ENCODE results near the gene TTC29. TPM values are rescaled to one million over a fixed set of nuclear protein-coding genes. Genes with fewer than 3 reads are reported as not detected.

Gene TTC29
- not detected for total RNA-seq

- H3K4me3 Mint-ChIP-seq = peak within 1 kb of the TSS; percentile 74
- H3K9me3 Mint-ChIP-seq (ENCODE audit: low read depth) = no peaks in the 10 kb centered on the region
- peaks cover 61% of the 10 kb centered on the region for H3K27me3 Mint-ChIP-seq
- ATAC-seq (peak; percentile 100), DNase-seq (peak; percentile 91)
- CTCF ChIA-PET = interaction anchor here (0.9 kb wide), 1 partner anchor 152 kb away, joined by 3 read pairs; no protein-coding TSS in a partner anchor
- H3K36me3 Mint-ChIP-seq = no peaks in the 10 kb centered on the region
- no peak within 1 kb of the TSS for H3K27ac Mint-ChIP-seq
- H3K4me1 Mint-ChIP-seq = peaks cover 21% of the 10 kb centered on the region
Observed at GRCh38 chr4:146945556-146946374, at the start of gene TTC29. Gene TTC29, minus strand, starts transcription at chr4:146945864. Its CDS starts 5,969 bp downstream, at chr4:146939895.

- no peaks in the 10 kb centered on the region for H3K36me3 Mint-ChIP-seq
- no peaks in the 10 kb centered on the region for H3K4me1 Mint-ChIP-seq
- CTCF ChIA-PET = interaction anchor here (1.7 kb wide), 1 partner anchor 13 kb away, joined by 4 read pairs; no protein-coding TSS in a partner anchor
- ATAC-seq (no peak), DNase-seq (no peak)
- H3K27me3 Mint-ChIP-seq = peaks cover 3% of the 10 kb centered on the region
- H3K4me3 Mint-ChIP-seq = no peak overlapping the region
- no peaks in the 10 kb centered on the region for H3K9me3 Mint-ChIP-seq (ENCODE audit: low read depth)
- no peak overlapping the region for H3K27ac Mint-ChIP-seq
Observed at GRCh38 chr4:146981651-146982050, 36.0 kb upstream of the TTC29 start.

DNA sequence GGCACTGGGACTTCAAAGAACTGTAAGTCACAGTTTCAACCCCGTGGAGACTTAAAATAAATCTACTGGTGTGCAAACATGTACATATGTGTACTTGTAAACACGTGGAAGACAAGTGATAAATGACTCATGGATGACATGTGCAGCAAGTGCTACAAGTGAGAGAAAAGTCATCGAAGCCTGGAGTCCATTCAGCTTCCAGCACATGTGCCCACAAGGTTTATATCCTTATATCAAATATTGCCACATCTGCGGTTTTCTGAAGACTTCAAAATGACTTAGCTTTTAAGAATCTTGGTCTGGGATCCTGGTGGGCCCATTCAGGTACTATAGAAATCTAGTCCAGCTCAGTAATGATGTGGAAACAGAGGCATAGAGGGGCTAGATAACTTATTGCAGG, 33.0 kb upstream of the TTC29 start:
- Mint-ChIP-seq H3K4me3 (no peak overlapping the region), H3K9me3 (ENCODE audit: low read depth) (no peaks in the 10 kb centered on the region), H3K36me3 (no peaks in the 10 kb centered on the region), H3K27me3 (peaks cover 3% of the 10 kb centered on the region), H3K27ac (no peak overlapping the region), H3K4me1 (no peaks in the 10 kb centered on the region)
- CTCF ChIA-PET = no interaction called here
- ATAC-seq (no peak), DNase-seq (no peak)

DNA sequence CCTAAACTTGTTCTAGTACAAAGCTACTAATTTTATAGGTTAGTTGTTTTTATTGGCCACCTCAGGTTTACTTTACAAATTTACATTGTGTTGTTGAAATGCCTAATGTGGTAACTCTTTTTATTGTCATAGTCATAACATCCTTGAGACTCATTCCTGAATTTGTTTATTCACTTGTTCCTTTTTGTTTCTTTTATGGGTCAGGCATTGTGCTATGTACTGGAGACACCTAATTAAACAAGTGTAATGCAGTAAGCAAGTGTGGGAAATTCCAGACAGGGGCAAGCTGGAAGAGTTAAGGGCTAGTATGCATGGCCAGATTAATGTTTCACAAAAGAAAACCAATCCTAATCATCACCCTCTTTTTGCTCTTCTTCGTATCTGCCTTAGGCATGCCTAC, 30.5 kb upstream of the TTC29 start:
- no peak for ATAC-seq
- CTCF ChIA-PET = no interaction called here
- no peak overlapping the region for H3K27ac Mint-ChIP-seq
- no peaks in the 10 kb centered on the region for H3K4me1 Mint-ChIP-seq
- no peaks in the 10 kb centered on the region for H3K9me3 Mint-ChIP-seq (ENCODE audit: low read depth)
- peaks cover 5% of the 10 kb centered on the region for H3K27me3 Mint-ChIP-seq
- H3K36me3 Mint-ChIP-seq = no peaks in the 10 kb centered on the region
- H3K4me3 Mint-ChIP-seq = no peak overlapping the region
- DNase-seq = no peak

DNA sequence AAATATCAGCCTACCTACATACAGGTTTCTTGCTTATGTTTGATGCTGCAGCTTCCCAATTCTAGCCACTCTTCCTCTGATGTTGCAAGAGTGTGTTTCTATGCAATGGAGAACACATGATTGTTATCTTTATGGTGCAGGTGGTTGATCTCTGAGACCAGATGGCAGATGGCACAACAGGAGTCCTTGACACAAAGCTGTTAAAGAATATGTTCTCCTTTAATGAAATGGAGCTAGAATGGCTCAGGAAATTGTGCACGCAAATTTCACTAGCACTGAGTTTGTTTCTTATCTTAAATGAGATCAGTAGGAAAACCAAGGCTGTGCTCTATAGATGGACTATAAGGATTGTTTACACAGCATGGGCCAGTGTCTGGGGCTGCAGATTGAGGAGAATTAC, 29.9 kb upstream of the TTC29 start:
- Mint-ChIP-seq H3K4me1 (no peaks in the 10 kb centered on the region), H3K27me3 (peaks cover 5% of the 10 kb centered on the region), H3K27ac (no peak overlapping the region), H3K4me3 (no peak overlapping the region), H3K36me3 (no peaks in the 10 kb centered on the region), H3K9me3 (ENCODE audit: low read depth) (no peaks in the 10 kb centered on the region)
- no peak for DNase-seq
- ATAC-seq = no peak
- CTCF ChIA-PET = no interaction called here

- Mint-ChIP-seq H3K27me3 (peaks cover 5% of the 10 kb centered on the region), H3K36me3 (no peaks in the 10 kb centered on the region), H3K4me3 (no peak overlapping the region), H3K4me1 (no peaks in the 10 kb centered on the region), H3K9me3 (ENCODE audit: low read depth) (no peaks in the 10 kb centered on the region), H3K27ac (no peak overlapping the region)
- DNase-seq = no peak
- no peak for ATAC-seq
- CTCF ChIA-PET = no interaction called here
Observed at GRCh38 chr4:146975036-146975435, 29.4 kb upstream of the TTC29 start.

- ATAC-seq (no peak), DNase-seq (no peak)
- H3K27me3 Mint-ChIP-seq = peaks cover 15% of the 10 kb centered on the region
- no peaks in the 10 kb centered on the region for H3K4me1 Mint-ChIP-seq
- H3K27ac Mint-ChIP-seq = no peak overlapping the region
- H3K36me3 Mint-ChIP-seq = no peaks in the 10 kb centered on the region
- no peaks in the 10 kb centered on the region for H3K9me3 Mint-ChIP-seq (ENCODE audit: low read depth)
- H3K4me3 Mint-ChIP-seq = no peak overlapping the region
- CTCF ChIA-PET = no interaction called here
Observed at GRCh38 chr4:146972036-146972435, 26.4 kb upstream of the TTC29 start.

GRCh38 chr4:146969126-146969525, 23.5 kb upstream of the TTC29 start:
- no peak for ATAC-seq
- Mint-ChIP-seq H3K27me3 (peaks cover 12% of the 10 kb centered on the region), H3K9me3 (ENCODE audit: low read depth) (no peaks in the 10 kb centered on the region), H3K27ac (no peak overlapping the region), H3K4me1 (no peaks in the 10 kb centered on the region), H3K4me3 (no peak overlapping the region), H3K36me3 (no peaks in the 10 kb centered on the region)
- no peak for DNase-seq
- CTCF ChIA-PET = no interaction called here

GRCh38 chr4:146960634-146961033, 15.0 kb upstream of the TTC29 start:
- ATAC-seq (no peak), DNase-seq (no peak)
- Mint-ChIP-seq H3K27ac (no peak overlapping the region), H3K4me3 (no peak overlapping the region), H3K4me1 (no peaks in the 10 kb centered on the region), H3K36me3 (no peaks in the 10 kb centered on the region), H3K9me3 (ENCODE audit: low read depth) (no peaks in the 10 kb centered on the region), H3K27me3 (peaks cover 15% of the 10 kb centered on the region)
- CTCF ChIA-PET = no interaction called here

- Mint-ChIP-seq H3K27me3 (peaks cover 20% of the 10 kb centered on the region), H3K4me1 (no peaks in the 10 kb centered on the region), H3K36me3 (no peaks in the 10 kb centered on the region), H3K27ac (no peak overlapping the region), H3K4me3 (no peak overlapping the region), H3K9me3 (ENCODE audit: low read depth) (no peaks in the 10 kb centered on the region)
- CTCF ChIA-PET = no interaction called here
- DNase-seq (no peak), ATAC-seq (no peak)
Observed at GRCh38 chr4:146959692-146960091, 14.0 kb upstream of the TTC29 start.

- no peaks in the 10 kb centered on the region for H3K9me3 Mint-ChIP-seq (ENCODE audit: low read depth)
- ATAC-seq (no peak), DNase-seq (no peak)
- H3K36me3 Mint-ChIP-seq = no peaks in the 10 kb centered on the region
- H3K4me1 Mint-ChIP-seq = no peaks in the 10 kb centered on the region
- H3K27ac Mint-ChIP-seq = no peak overlapping the region
- CTCF ChIA-PET = no interaction called here
- no peak overlapping the region for H3K4me3 Mint-ChIP-seq
- H3K27me3 Mint-ChIP-seq = peaks cover 30% of the 10 kb centered on the region
Observed at GRCh38 chr4:146957237-146957636, 11.6 kb upstream of the TTC29 start.

- no peak for ATAC-seq
- CTCF ChIA-PET = no interaction called here
- Mint-ChIP-seq H3K27ac (no peak overlapping the region), H3K9me3 (ENCODE audit: low read depth) (no peaks in the 10 kb centered on the region), H3K4me1 (no peaks in the 10 kb centered on the region), H3K27me3 (peaks cover 50% of the 10 kb centered on the region), H3K36me3 (no peaks in the 10 kb centered on the region), H3K4me3 (no peak overlapping the region)
- DNase-seq = no peak
Observed at GRCh38 chr4:146952896-146953295, 7.2 kb upstream of the TTC29 start.

DNA sequence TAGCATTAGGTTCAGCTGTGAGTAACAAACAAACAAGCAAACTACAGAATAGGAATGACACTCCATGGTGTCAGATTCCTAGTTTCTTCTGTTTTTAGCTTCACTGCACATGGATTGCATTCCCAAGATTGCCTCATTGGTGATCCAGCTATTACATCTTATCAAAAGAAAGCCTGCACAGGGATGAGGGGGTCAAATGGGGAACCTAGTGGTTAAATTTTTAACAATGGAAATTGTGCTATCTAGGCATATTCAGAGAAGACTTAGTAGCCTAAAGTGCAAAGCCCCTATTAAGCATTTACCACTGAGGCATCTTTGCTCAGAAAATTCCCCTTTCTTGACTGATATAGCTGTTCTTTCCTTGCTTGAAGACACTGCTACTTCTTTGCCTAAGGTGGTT, 3.9 kb upstream of the TTC29 start:
- H3K27ac Mint-ChIP-seq = no peak overlapping the region
- H3K4me1 Mint-ChIP-seq = peaks cover 21% of the 10 kb centered on the region
- CTCF ChIA-PET = no interaction called here
- DNase-seq (no peak), ATAC-seq (no peak)
- no peaks in the 10 kb centered on the region for H3K36me3 Mint-ChIP-seq
- H3K4me3 Mint-ChIP-seq = no peak overlapping the region
- H3K27me3 Mint-ChIP-seq = peaks cover 63% of the 10 kb centered on the region
- no peaks in the 10 kb centered on the region for H3K9me3 Mint-ChIP-seq (ENCODE audit: low read depth)

DNA sequence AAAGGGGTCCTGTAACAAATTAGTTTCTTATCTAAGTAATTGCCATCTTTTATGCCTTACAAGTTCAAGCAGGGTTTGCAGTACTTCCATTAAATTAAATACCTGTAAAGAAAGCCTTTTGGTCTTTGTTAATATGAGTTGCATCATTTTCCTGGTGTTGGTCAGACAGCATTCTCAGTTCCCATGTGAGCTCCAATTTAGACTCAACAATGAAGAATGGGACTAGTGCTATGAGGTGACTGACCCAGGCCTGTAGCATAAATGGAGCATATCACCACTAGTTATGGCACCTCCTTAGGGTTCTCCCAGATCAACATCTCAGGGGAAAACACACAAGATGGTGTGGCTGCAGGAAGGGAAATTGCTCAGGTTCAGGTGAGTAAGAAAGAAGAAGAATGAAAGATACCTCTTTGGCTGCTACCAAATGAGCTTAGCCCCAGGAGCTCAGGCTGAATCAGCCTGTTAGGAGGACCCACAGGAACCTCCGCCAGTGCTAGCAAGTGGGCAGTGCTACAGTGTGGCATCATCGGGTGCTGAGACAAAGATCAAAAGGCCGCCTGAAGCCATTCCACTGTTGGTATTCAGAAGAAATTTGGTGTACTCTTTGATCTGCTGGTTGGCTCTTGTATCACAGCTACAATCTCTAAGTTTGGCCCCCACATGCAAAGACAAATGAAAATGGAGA, 1.8 kb downstream of the TTC29 start:
- Mint-ChIP-seq H3K36me3 (no peaks in the 10 kb centered on the region), H3K27ac (no peak overlapping the region), H3K27me3 (peaks cover 46% of the 10 kb centered on the region), H3K4me3 (no peak overlapping the region), H3K4me1 (peaks cover 21% of the 10 kb centered on the region), H3K9me3 (ENCODE audit: low read depth) (no peaks in the 10 kb centered on the region)
- CTCF ChIA-PET = interaction anchor here (0.8 to 1.0 kb wide), 2 partner anchors 76 to 153 kb away, joined by 3 read pairs; no protein-coding TSS in a partner anchor
- ATAC-seq = no peak
- no peak for DNase-seq
